AG10803 (cell line): ENCODE data around the gene PPP6C.
"Not testable (repeated sequence)": the region's sequence is repeated elsewhere in the genome, so short reads cannot be mapped to it uniquely, and the experiment has no call there.

Experiments used
- DNase-seq: peaks from one replicate; pipeline ENCODE4 v3.0.0; 2010; ENCODE audit warnings: low read depth
- H3K4me3 ChIP-seq: 2 replicates; pipeline ENCODE4 v1.5.1; 2011; ENCODE audit warnings: mild to moderate bottlenecking, low read length, control low read depth
- TF ChIP-seq, protein P1 (sequence below): conservative IDR thresholded peaks from 2 replicates; pipeline ENCODE4 v1.5.1; 2011; ENCODE audit warnings: mild to moderate bottlenecking, low read length, control low read depth, inconsistent platforms

PPP6C gene

DNA sequence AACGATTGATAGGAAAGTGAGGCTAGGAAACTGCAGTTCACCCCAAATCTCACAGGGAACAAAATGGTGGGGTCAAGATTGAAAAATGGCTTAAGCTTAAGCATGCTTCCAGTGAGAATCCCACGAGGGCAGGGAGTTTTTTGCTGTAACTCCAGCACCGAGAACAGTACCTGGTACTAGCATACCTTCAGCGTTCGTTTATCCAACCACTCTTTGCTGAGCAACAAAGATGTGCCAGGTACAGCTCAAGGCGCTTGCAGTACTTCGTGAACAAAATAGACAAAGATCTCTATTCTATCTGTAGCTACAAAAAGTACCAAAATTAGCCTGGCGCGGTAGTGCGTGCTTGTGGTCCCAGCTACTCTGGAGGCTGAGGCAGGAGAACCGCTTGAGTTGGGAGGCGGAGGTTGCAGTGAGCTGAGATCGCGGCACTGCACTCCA is 778 bp upstream of the PPP6C start:
- no peak for DNase-seq
- TF ChIP-seq, protein P1, sequence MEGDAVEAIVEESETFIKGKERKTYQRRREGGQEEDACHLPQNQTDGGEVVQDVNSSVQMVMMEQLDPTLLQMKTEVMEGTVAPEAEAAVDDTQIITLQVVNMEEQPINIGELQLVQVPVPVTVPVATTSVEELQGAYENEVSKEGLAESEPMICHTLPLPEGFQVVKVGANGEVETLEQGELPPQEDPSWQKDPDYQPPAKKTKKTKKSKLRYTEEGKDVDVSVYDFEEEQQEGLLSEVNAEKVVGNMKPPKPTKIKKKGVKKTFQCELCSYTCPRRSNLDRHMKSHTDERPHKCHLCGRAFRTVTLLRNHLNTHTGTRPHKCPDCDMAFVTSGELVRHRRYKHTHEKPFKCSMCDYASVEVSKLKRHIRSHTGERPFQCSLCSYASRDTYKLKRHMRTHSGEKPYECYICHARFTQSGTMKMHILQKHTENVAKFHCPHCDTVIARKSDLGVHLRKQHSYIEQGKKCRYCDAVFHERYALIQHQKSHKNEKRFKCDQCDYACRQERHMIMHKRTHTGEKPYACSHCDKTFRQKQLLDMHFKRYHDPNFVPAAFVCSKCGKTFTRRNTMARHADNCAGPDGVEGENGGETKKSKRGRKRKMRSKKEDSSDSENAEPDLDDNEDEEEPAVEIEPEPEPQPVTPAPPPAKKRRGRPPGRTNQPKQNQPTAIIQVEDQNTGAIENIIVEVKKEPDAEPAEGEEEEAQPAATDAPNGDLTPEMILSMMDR, result no peak
- peak overlapping the region; percentile 97 for H3K4me3 ChIP-seq

GRCh38 chr9:125189011-125189360 is 617 bp downstream of the PPP6C start:
- DNase-seq, result no peak
- peak overlapping the region; percentile 97 for H3K4me3 ChIP-seq
- TF ChIP-seq, protein P1, result no peak

DNA sequence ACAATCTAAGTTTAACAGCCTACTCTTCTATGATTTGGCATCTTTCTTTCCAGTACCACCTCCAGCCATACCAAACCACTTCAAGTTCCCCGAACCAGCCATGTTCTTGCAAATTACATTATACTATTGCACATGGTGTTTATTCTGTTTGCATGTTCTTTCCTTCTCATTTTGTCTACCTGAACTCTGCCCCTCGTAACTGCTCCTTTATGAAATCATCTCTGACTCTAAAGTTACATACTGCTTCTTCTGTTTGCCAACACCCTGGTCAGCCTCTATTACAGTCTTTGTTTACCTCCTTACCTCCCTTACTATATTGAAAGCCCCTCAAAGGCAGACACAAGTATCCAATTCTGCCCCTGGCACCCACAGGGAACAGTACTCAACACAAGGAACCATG is 6.0 kb downstream of the PPP6C start:
- TF ChIP-seq, protein P1, result no peak
- no peak overlapping the region for H3K4me3 ChIP-seq
- no peak for DNase-seq

GRCh38 chr9:125183054-125183453 is 6.5 kb downstream of the PPP6C start:
- DNase-seq, result no peak
- TF ChIP-seq, protein P1, result no peak

GRCh38 chr9:125181756-125182155 is 7.8 kb downstream of the PPP6C start:
- not testable (repeated sequence) for DNase-seq, H3K4me3 ChIP-seq

More at GRCh38 chr9:125183054-125183453, 6.5 kb downstream of the PPP6C start:
- no peak overlapping the region for H3K4me3 ChIP-seq

- DNase-seq, result no peak
- TF ChIP-seq, protein P1, result no peak
- no peak overlapping the region for H3K4me3 ChIP-seq
Measured at GRCh38 chr9:125180876-125181275, 8.7 kb downstream of the PPP6C start.

- DNase-seq, result not testable (repeated sequence)
Measured at GRCh38 chr9:125179776-125180175, 9.8 kb downstream of the PPP6C start.

GRCh38 chr9:125177888-125178287 is 11.7 kb downstream of the PPP6C start:
- H3K4me3 ChIP-seq, result no peak overlapping the region
- no peak for DNase-seq
- TF ChIP-seq, protein P1, result no peak

More at GRCh38 chr9:125179776-125180175, 9.8 kb downstream of the PPP6C start:
- not testable (repeated sequence) for H3K4me3 ChIP-seq
